ENCODE measurements around the gene SENP8.

SENP8 gene

GRCh38 chr15:72113347-72114031, 4.7 kb upstream of the SENP8 start:
- no peak for DNase-seq (ENCODE audit: low read depth)

- peak; percentile 1 for DNase-seq (ENCODE audit: low read depth)
Observed at GRCh38 chr15:72116731-72117485, 1.3 kb upstream of the SENP8 start.

- DNase-seq (ENCODE audit: low read depth): peak; percentile 42
Observed at GRCh38 chr15:72117486-72118016, 652 bp upstream of the SENP8 start.

DNA sequence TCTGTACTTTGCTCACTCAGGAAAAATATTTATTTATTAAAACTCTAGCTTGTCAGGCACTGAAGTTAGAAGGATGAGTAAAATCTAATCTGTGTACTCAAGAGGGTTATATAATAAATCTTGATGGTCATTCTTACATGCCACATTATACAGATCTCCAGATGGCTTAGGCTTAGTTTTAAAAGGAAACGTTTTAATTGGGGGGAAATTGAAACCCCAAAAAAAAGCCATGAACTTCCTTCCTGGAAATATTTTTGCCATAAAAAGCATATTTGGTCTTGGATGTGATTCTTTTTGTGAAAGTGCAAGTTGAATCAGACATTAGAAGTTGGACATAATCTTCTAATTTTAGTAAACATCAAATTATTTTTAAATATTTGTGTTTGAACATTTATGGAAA, 6.0 kb downstream of the SENP8 start:
- DNase-seq (ENCODE audit: low read depth): no peak

DNA sequence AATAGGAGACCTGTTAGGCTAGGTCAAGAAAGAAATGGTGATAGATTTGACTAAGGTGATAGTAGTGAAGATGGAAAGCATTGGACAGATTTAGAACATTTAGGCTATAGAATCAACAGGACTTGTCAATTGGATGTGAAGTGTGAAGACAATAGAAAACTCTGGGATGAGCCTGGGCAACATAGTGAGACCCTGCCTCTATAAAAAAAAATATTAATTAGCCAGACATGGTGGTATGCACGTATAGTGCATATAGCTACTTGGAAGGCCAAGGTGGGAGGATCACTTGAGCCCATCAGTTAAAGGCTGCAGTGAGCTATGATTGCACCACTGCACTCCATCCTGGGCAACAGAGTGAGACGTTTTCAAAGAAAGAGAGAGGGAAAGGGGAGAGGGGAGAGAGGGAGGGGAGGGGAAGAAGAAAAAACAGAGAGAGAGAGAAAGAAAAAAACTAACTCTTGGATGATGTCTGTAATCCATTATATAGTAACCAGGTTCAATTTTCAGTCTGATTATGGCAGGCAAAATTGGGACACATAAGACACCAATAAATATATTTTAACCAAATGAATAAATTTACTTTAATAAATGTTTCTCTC, 9.6 kb downstream of the SENP8 start:
- no peak for DNase-seq (ENCODE audit: low read depth)

GRCh38 chr15:72128359-72128758, 10.2 kb downstream of the SENP8 start:
- no peak for DNase-seq (ENCODE audit: low read depth)

DNA sequence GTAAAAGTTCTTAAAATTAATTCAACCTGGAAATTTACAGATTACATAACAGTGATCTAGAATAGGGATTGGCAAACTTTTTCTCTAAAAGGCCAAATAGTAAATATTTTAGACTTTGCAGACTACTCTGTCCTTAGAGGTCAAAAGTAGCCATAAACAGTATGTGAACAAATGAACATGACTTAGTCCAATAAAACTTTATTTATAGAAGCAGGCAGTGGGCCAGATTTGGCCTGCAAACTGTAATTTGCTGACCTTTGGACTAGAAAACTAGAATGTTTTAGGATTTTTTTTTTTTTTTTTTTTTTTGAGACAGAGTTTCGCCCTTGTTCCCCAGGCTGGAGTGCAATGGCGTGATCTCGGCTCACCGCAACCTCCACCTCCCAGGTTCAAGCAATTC, 12.1 kb downstream of the SENP8 start:
- DNase-seq (ENCODE audit: low read depth): no peak

DNA sequence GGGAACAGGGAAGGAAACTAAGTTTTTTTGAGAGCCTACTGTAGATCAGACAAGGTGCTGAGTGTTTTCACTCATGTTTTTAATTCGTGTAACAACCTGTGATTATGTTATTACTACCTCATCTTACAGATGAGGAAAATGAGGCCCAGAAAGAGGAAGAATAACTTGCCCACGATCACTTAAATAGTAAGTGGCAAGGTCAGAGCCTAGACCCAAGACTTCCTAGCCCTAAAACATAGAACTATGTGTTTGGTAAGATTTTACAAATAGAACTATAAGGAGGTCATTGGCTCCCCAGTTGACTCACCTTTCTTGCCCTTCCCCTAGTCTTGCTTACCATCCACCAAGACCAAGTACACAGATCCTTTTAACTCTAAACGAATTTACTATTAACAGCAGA, 13.7 kb downstream of the SENP8 start:
- DNase-seq (ENCODE audit: low read depth): no peak

GRCh38 chr15:72133211-72133610, 15.0 kb downstream of the SENP8 start:
- no peak for DNase-seq (ENCODE audit: low read depth)

GRCh38 chr15:72135719-72136118, 17.5 kb downstream of the SENP8 start:
- no peak for DNase-seq (ENCODE audit: low read depth)

GRCh38 chr15:72136170-72137051, 18.2 kb downstream of the SENP8 start:
- no peak for DNase-seq (ENCODE audit: low read depth)

GRCh38 chr15:72139667-72140066, 21.5 kb downstream of the SENP8 start:
- no peak for DNase-seq (ENCODE audit: low read depth)

- no peak for DNase-seq (ENCODE audit: low read depth)
Observed at GRCh38 chr15:72140088-72140487, 21.9 kb downstream of the SENP8 start.

GRCh38 chr15:72141171-72142084, 23.2 kb downstream of the SENP8 start:
- DNase-seq (ENCODE audit: low read depth): no peak

DNA sequence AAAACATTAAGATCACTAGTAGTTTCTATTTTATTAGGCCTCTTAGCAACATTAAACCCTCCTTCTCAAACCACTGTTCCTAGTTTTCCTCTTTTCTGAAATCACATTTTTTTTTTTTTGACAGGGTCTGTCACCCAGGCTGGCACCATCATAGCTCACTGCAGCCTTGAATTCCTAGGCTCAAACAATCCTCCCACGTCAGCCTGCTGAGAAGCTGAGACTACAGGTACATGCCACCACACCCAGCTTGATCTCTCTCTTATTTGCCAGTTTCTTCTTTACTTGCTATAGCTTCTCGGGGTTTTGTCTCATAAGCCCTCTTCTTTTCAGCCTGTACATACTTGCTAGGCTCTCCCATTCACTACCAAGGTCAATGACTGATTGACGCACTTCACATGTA, 28.0 kb downstream of the SENP8 start:
- DNase-seq (ENCODE audit: low read depth): no peak

- no peak for DNase-seq (ENCODE audit: low read depth)
Observed at GRCh38 chr15:72146934-72147333, 28.7 kb downstream of the SENP8 start.

GRCh38 chr15:72147418-72147817, 29.2 kb downstream of the SENP8 start:
- no peak for DNase-seq (ENCODE audit: low read depth)

DNA sequence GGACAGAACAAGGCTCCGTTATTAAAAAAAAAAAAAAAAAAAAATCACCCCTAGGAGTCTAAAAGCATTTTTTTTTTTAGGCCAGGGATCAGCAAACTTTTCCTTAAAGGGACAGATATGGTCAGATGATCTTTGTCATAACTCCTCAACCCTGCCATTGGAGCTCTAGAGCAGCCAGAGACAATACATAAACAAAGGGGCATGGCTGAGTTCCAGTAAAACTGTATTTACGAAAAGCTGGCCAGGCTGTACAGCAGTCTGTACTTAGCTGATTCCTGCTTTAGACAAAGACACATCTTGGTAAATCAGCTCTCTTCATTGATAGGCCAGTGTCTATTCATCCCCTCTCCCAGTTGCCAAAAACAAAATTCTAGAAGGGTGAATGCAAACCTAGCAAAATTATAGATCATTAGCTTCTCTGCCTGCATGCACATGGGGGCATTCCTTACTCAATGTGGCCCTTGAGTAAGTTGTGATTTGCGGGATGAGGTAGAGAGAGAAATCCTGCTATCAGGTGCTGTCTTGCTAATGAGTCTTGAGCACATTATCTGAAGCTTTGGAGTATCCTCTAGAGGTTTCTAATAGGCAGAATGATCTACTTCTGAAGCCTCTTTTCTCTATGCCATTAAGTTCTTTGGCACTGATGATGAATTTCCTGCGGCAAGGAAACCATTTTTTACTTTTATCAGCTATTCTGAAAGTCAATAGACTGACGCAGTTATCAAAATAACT, 35.2 kb downstream of the SENP8 start:
- DNase-seq (ENCODE audit: low read depth): no peak

- no peak for DNase-seq (ENCODE audit: low read depth)
Observed at GRCh38 chr15:72154316-72154715, 36.1 kb downstream of the SENP8 start.

DNA sequence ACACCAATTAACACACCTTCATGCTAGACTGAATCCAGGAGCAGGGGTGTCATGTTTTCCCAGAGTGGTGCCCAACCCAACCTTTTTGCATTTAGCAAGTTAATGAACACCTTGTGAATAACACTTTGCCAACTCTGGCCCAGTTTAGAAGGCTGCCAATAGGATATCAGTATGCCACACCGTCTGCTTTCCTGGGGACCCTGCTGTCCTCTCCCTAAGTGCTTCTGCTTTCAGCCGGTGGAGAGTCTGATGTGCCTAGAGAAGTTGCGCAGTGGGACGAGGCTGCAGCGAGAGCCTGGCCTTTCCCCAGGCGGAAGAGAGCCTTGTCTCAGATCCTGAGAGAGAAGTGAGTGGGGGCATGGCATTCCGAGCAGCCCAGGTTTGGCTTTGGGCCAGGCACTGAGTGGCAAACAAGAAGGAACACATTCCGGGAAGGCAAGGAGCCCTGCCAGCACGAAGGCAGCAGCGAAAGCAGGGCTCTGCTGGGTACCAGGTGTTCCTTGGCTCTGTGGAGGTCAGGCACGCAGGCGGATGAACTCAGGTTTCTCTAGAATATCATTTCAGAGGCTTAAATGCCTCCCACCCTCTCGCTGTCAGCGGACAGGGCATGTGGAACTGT, 36.9 kb downstream of the SENP8 start:
- DNase-seq (ENCODE audit: low read depth): no peak
